SH-SY5Y (cell line): Measurements from ENCODE around the gene POU2AF2.

Source experiments
- GATA2 ChIP-seq: IDR thresholded peaks from 2 replicates; pipeline ENCODE4 v1.6.1; 2011; ENCODE audit warnings: mild to moderate bottlenecking, low read depth, low read length
- GATA3 ChIP-seq: IDR thresholded peaks from 2 replicates; pipeline ENCODE4 v1.6.1; 2011; ENCODE audit warnings: low read depth, mild to moderate bottlenecking, low read length, moderate library complexity

Gene POU2AF2

GRCh38 chr11:111237926-111238325, 7.6 kb upstream of the POU2AF2 start:
- no peak for TF ChIP-seq GATA3
- no peak for TF ChIP-seq GATA2

DNA sequence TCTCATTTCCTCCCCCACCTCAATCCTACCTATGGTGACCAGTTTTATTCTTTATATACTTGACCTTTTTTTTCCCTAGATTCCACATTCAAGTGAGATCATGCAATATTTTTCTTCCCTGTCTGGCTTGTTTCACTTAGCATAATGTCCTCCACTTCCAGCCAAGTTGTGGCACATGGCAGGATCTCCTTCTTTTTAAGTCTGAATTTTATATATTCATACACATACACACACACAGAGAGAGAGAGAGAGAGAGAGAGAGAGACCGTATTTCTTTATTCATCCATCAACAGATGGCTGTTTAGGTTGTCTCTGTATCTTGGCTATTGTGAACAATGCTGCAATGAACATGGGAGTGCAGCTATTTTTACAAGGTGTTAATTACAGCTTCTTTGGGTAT, 1.4 kb downstream of the POU2AF2 start:
- TF ChIP-seq GATA2 (no peak), GATA3 (no peak)

DNA sequence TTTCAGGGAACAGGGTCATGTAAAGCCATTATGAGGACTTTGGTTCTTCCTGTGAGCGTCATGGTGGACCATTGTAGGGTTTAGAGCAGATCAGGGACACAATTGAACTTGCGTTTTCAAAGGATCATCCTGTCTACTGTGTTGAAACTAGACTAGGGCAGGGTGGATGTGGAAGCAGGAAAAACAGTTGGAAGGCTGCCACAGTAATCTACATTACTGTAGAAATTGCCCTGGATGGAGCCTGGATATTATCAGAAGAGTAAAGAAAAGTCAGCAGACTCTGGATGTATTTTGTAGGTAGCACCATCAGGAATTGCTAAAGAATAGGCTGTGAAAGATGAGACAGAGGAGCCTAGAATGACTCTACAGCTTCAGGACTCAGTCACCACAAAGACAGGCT, 5.4 kb downstream of the POU2AF2 start:
- no peak for TF ChIP-seq GATA2
- TF ChIP-seq GATA3: no peak

GRCh38 chr11:111253131-111253530, 7.6 kb downstream of the POU2AF2 start:
- no peak for TF ChIP-seq GATA3

DNA sequence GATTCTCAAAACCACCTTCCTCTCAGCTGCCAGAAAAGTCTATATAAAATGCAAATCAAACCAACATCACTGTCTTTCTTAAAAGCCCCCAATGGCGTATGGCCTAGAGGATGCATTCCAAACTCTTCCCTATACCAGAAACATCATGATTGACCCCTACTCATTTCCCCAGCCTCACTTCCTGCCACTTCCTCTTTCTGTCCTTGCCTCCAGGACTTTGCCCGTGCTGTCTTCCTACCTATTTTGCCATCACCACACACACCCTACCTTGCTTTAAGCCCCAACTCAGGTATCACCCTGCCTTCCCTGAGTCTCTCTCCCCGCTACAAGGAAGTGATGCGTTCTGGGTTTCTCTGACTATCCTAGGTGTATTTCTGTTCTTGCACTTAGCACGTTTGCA, 8.1 kb downstream of the POU2AF2 start:
- TF ChIP-seq GATA2 (no peak), GATA3 (no peak)

DNA sequence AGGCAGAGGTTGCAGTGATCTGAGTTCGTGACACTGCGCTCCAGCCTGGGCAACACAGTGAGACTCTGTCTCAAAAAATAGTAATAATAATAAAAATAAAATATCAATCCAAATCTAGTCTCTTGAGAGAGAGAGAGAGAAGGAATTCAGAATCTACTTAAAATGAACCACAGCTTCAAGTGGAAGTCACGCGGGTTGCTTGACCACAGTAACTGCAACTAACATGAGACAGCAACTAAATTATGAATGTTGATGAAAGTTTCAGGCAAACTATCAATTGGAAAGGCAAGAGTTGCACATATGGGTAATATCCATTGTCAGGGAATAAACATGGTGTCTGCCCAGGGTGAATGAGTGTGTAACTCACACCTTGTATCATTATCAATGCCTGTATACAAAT, 12.5 kb downstream of the POU2AF2 start:
- TF ChIP-seq GATA3: no peak
- TF ChIP-seq GATA2: no peak

DNA sequence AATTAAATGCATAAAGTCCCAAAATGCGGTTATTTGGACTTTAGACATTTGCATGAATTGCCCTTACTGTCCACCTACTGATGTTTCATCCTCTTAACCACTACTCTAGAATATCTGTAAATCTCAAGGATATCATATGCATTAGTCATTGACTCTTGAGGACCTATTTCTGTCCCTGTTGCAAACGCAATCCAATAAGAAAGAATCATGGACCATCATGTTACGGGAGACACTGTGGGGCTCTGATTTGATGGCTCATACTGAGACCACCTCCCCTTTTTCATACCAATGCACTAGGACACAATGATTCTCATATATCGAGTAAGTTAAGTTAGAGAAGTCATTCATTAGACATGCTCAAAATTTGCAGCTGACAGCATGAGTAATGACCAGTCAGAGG, 14.4 kb downstream of the POU2AF2 start:
- TF ChIP-seq GATA3 (no peak), GATA2 (no peak)

DNA sequence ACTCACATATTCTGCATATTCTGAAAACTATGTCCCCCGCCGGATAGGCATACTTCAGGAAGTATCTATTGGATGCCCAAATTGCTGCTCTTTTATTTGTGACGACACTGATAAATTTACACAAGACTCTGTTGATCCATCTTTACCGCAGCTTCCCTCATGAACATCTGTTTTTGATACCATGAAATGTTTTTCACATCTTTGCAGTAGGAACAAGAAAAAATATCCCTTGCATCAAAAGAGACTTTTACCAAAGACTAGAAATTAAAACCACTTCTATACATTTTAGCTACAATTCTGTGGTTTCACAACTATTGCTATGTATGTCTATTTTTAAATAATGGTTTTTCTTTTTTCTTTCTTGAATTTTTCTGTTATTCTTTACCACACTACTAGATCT, 15.3 kb downstream of the POU2AF2 start:
- no peak for TF ChIP-seq GATA3

DNA sequence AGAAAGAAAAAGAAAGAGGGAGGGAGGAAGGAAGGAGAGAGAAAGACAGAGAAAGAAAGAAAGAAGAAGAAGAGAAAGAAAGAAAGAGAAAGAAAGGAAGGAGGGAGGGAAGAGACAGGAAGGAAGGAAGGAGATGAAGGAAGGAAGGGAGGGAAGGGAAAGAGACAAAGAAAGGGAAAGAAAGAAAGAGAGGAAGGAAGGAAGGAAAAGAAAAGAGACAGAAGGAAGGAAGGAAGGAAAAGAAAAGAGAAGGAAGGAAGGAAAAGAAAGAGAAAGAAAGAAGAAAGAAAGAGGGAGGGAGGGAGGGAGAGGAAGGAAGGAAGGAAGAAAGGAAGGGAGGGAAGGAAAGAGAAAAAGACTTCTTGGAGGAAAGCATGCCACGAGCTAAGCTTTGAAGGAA, 19.1 kb downstream of the POU2AF2 start:
- no peak for TF ChIP-seq GATA2
- TF ChIP-seq GATA3: no peak

DNA sequence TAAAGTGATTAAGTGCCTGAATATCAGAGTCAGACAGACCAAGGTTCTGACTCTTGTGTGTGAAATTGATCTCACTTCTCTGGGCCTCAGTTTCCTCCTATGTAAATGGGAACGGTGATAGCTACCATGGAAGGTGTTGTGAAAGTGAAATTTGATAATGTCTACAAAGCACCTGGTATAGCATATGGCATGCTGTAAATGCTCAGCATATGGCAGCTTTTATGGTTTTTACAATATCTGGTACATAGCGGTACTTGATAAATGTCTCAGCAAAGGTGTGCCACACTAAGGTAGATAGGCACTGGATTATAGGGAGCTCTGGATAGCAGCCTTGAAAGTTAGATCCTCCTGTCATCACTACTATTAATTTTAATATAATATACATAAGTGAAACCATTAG, 19.9 kb downstream of the POU2AF2 start:
- TF ChIP-seq GATA2 (no peak), GATA3 (no peak)

GRCh38 chr11:111269146-111269868, 23.8 kb downstream of the POU2AF2 start:
- TF ChIP-seq GATA3: no peak
- no peak for TF ChIP-seq GATA2

GRCh38 chr11:111272420-111272819, 26.9 kb downstream of the POU2AF2 start:
- TF ChIP-seq GATA2: no peak

DNA sequence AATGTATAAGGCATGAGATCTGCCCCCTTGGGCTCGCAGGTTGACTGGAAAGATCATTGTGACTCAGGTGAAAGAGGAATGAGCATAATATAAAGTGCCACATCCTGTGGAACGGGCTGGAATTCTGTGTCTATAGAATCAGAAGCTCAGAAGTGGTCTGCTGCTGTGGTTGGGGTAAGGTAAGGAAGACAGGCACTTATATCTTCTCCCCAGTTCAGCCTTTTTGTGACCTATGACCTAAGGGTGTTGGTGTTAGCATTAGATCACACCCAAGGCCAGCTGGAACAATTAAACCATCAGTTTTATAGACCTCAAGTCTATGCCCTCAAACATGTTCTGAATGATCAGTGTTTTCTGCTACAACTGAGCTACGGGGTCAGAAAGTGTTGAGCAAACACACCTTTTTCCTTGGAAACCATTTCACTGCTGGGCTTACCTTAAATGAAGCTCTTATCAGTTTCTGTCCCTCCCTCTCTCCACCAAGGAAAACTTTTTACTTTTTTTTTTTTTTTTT, 37.1 kb downstream of the POU2AF2 start:
- TF ChIP-seq GATA3: no peak

- no peak for TF ChIP-seq GATA3
- no peak for TF ChIP-seq GATA2
Observed at GRCh38 chr11:111283945-111284481, 38.5 kb downstream of the POU2AF2 start.

DNA sequence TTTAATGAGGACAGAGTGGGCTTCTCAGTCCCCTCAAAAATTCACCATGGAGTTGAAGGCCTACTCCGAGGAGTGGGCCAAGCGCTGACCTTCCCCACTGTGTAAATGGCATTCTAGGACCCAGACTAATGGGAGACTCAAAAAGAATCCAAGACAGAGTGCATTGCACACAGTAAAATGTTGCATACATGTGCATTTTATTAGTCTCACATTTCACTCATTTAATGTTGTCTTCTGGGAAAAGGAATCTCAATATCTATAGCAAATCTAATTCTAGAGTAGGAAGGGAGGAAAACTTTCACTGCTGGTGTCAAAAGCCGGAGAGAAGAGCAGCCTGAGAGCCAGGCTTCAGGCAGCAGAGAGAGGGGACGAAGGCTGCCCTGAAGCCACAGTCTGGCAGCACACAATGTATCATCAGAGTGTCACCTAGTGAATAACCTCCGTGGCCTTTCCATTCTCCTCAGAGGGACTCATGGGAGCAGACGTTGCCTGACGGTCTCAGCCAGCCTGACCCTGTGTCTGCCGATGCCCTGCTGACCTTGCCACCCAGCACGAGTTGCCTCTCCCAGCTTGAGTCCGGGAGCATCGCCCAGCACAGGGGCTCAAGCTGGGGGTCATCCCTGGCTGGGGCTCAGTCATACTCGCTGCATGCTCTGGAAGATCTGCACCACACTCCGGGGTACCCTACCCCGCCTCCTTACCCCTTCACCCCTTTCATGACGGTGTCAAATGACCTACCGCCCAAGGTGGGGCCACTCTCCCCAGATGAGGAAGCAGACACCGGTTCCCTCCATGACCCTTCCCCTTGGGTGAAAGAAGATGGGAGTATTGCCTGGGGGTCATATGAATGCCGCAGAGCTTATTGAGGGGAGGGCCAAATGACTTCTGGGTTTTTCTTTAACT, 39.9 kb downstream of the POU2AF2 start:
- TF ChIP-seq GATA2 (no peak), GATA3 (no peak)
